GM06990 (cell line): Measurements from ENCODE around the gene SPRN.
"Not testable (repeated sequence)": the region's sequence is repeated elsewhere in the genome, so short reads cannot be mapped to it uniquely, and the experiment has no call there.

Experiments
- DNase-seq: peaks from one replicate; pipeline ENCODE4 v3.0.0-alpha.2; 2011; ENCODE audit not compliant: insufficient read length; ENCODE audit errors: extremely low read depth
- H3K27me3 ChIP-seq: replicated peaks from 2 replicates; pipeline ENCODE4 v1.6.0; 2011; ENCODE audit warnings: low read length; ENCODE audit not compliant: control insufficient read depth, insufficient read depth
- H3K36me3 ChIP-seq: 2 replicates; pipeline ENCODE4 v1.5.1; 2011; ENCODE audit warnings: low read length; ENCODE audit not compliant: control insufficient read depth, insufficient read depth
- H3K4me3 ChIP-seq: replicated peaks from 2 replicates; pipeline ENCODE4 v1.5.1; 2011; ENCODE audit warnings: low read depth, mild to moderate bottlenecking, control low read depth, low read length
- TF ChIP-seq, protein P1 (sequence below): IDR thresholded peaks from 2 replicates; pipeline ENCODE4 v1.5.1; 2011; ENCODE audit warnings: low read length, control low read depth, mild to moderate bottlenecking, inconsistent platforms; ENCODE audit not compliant: insufficient read depth, poor library complexity, severe bottlenecking

Gene SPRN

GRCh38 chr10:133424601-133425000, at the start of gene SPRN:
Gene SPRN (minus strand): TSS chr10:133424625. CDS start chr10:133423681, 944 bp downstream.
- not testable (repeated sequence) for H3K4me3 ChIP-seq, H3K27me3 ChIP-seq, H3K36me3 ChIP-seq, DNase-seq

DNA sequence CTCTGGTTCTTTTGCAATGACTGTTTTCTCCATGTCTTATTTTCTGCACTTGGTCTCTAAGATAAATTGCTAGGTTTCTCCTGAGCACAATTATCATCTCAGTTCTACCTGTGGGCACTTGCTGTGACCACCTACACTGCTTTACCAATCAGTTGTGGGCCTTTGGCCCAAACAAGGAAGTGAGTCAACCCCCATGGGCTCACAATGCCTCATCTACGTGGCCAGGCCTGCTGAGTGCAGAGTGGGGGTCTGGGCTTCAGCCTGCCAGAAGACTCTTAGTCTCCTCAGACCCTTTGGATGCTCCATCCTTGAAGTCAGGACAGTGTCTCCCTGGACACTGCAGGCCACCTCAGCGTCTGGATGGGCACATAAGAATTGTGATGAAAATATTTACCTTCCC, 49.6 kb upstream of the SPRN start:
- H3K27me3 ChIP-seq, result no peaks in the 10 kb centered on the region
- H3K4me3 ChIP-seq, result no peak overlapping the region
- no peak for DNase-seq
- H3K36me3 ChIP-seq, result no peaks in the 10 kb centered on the region
- TF ChIP-seq, protein P1, sequence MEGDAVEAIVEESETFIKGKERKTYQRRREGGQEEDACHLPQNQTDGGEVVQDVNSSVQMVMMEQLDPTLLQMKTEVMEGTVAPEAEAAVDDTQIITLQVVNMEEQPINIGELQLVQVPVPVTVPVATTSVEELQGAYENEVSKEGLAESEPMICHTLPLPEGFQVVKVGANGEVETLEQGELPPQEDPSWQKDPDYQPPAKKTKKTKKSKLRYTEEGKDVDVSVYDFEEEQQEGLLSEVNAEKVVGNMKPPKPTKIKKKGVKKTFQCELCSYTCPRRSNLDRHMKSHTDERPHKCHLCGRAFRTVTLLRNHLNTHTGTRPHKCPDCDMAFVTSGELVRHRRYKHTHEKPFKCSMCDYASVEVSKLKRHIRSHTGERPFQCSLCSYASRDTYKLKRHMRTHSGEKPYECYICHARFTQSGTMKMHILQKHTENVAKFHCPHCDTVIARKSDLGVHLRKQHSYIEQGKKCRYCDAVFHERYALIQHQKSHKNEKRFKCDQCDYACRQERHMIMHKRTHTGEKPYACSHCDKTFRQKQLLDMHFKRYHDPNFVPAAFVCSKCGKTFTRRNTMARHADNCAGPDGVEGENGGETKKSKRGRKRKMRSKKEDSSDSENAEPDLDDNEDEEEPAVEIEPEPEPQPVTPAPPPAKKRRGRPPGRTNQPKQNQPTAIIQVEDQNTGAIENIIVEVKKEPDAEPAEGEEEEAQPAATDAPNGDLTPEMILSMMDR, result no peak

DNA sequence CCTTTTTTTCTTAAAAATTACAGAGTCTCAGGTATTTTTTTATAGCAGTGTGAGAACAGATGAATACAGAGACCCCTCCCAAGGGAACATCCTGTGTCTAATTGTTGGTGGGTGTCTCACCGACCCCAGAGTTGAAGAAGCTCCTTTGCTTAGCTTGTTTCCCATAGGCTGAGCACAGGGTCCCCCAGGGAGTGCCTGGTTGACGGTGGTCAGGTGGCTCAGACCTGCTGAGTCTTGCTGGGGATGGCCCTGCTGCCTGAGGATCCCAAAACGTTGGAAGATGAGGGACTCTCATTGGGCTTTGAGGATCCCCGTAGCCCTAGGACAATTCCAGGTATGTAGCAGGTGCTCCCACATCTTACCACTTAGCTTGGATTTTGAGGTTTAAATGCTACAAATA, 48.8 kb upstream of the SPRN start:
- DNase-seq, result no peak
- Histone ChIP-seq H3K27me3 (no peaks in the 10 kb centered on the region), H3K4me3 (no peak overlapping the region), H3K36me3 (no peaks in the 10 kb centered on the region)
- TF ChIP-seq, protein P1, result no peak

DNA sequence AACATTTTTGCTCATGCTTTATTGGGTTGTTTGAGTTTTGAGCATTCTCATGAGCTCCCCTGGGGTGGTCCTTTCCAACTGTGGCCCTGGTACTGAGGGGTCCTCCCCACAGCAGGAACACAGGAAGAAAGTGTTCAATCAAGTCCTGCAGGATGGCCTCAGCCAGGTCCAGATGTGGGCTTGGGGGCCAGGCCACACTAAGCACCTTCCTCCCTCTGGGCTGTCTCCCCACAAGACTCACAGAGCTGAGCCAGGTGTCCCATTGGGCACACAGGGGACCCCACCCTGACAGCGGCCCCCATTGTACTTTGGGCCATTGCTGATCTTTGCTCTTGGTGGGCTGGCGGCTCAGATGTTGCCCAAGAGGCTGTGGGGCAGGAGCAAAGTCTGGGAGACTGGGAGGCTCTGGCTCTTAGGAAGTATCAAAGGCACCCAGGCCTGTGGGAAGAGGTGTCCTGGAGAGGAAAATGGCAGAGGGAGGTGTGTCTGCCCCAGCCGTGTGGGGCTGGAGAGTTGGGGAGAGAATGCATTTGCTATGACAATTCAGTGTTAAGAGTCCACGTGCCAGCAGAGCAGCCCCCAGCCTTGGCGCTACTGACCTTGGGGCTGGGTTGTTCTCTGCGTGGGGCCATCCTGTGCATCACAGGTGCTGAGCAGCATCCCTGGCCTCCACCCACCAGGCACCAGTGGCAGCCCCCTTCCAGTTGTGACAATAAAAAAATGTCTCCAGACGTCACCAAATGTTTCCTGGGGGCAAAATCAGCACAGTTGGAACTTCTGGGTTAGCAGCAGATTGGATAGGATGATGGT, 47.1 kb upstream of the SPRN start:
- Histone ChIP-seq H3K4me3 (no peak overlapping the region), H3K27me3 (no peaks in the 10 kb centered on the region), H3K36me3 (no peaks in the 10 kb centered on the region)
- no peak for DNase-seq
- TF ChIP-seq, protein P1, result no peak

GRCh38 chr10:133469205-133469604, 44.8 kb upstream of the SPRN start:
- H3K27me3 ChIP-seq, H3K4me3 ChIP-seq, H3K36me3 ChIP-seq, DNase-seq: not testable (repeated sequence)

DNA sequence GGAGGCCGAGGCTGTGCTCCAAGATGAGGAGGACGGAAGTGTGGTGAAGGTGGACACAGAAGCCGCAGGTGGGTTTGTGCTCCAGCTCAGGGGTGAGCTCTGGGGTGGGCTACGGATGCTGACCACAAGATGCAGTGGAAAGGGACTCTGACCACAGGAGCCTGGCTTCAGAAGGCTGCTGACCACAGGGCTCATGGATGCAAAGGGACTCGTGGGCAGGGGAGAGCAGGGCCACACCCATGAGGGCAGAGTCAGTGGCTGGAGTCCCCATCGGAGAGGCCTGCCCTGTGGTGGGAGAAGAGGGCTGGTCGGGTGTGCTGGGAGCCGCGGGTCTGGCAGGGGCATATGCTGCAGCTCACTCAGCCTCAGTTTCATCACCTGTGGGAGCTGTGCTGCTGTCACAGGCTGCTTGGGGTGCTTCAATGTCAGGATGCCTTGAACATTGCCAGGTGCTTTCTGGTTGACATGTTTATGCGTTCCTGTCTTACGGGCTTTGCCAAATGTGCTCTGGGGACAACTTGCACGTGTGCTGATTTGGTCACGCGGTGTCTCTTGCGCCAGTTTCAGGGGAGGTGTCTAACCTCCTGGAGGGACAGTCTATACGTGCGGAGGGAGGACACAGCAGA, 43.0 kb upstream of the SPRN start:
- no peaks in the 10 kb centered on the region for H3K27me3 ChIP-seq
- H3K36me3 ChIP-seq, result no peaks in the 10 kb centered on the region
- no peak for DNase-seq
- TF ChIP-seq, protein P1, result no peak
- no peak overlapping the region for H3K4me3 ChIP-seq
